ENCODE results near the gene ANKZF1.
A peak's percentile ranks its signal among the peaks of the same experiment; 100 is the strongest.

Gene ANKZF1

GRCh38 chr2:219207884-219208740 is 21.5 kb upstream of the ANKZF1 start:
- DNase-seq, result peak; percentile 19

DNA sequence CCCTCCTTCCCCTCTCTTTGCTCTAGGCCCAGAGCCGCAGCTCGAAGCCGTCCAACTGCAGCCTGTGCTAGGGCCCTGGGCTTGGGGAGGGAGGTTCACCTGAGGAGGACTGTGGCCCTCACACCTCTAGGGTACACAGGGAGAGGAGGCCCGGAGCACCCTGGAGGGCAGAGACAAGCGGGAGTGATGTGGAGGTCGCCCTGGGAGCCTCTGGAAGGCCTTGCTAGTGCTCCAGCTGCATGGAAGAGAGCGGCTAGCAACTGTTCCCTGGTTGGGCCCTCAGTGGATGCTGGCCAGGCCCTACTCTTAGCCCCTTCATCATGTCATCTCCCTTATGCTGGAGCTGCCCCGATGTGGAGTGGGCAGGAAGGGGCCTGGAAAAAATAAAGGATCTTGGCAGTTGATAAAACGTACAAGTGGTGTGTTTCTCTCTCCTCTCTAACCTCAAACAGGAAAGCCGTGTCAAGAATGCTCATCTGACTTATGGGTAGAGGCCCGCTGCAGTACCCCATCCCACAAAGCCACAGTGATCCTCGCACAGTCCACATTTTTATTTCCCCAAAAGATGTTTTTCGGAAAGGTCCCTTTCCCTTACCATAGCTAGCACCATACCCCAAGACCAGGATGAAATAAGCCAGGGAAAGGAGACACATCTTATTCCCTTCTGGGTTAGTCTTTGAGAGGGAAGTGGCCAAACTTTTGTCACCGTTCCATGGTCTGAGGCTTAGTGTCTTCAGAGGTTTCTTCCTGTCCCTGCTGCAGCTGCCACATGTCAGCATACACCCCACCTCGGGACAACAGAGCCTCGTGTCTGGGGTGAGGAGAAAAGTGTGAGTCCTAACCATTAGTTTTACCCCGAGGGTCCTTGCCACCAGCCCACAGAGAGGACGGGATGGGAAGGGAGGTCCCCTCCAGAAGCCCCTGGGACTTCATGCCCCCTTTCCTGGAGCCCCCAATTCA is 20.1 kb upstream of the ANKZF1 start:
- DNase-seq, result no peak

DNA sequence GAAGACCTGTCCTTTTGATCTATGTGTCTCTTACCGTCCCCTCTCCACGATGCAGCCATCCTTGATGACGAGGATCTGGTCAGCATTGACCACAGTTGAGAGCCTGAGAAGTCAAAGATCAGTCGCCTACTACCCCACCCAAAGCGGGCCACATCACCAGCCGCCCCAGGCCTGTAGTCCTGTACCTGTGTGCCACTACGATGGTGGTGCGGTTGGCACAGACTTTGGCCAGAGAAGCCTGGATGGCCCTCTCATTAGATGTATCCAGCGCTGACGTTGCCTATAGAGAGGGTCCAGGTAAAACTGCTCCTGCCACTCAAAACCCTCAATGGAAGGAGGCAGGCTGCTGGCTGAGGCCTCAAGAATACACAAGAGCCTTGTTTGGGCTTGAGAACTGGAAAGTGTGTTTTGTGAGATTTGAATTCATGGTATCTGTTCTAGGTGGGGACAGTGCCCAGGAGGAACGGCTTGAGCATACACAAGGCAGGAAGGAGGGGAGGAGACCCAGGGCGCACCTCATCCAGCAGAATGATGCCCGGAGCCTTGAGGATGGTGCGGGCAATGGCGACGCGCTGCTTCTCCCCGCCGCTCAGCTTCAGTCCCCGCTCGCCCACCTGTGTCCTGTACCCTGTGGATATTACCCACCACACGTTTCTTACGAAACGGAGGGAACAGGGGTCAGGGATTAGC is 19.3 kb upstream of the ANKZF1 start:
- no peak for DNase-seq

GRCh38 chr2:219210886-219211362 is 18.7 kb upstream of the ANKZF1 start:
- no peak for DNase-seq

GRCh38 chr2:219213026-219213415 is 16.6 kb upstream of the ANKZF1 start:
- DNase-seq, result no peak

DNA sequence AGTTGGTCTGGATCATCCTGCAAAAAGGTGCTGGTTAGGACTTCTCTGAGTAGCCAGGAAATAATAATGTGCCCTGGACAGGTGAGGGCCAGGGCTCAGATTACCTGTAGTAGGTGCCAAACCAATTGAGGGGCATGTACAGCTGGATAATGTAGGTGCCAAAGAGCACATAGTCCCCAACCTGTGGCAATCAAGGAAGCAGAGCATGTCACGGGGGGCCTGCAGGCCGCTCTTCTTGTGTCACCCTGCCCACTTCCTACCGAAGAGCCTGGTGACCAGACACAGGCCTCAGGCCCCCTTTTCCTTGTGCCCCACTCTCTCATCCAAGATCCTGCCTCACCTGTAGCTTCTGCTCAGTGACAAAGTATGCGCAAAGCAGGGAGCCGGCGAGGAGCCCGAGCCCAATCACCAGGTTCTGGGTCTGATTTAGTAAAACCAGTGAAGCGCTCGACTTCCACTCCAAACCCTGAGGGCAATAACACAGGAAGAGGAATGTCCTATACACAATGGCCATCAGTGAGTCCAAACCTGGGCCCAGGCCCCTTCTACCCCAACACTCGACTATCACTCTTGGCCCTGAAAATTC is 16.0 kb upstream of the ANKZF1 start:
- DNase-seq, result no peak

DNA sequence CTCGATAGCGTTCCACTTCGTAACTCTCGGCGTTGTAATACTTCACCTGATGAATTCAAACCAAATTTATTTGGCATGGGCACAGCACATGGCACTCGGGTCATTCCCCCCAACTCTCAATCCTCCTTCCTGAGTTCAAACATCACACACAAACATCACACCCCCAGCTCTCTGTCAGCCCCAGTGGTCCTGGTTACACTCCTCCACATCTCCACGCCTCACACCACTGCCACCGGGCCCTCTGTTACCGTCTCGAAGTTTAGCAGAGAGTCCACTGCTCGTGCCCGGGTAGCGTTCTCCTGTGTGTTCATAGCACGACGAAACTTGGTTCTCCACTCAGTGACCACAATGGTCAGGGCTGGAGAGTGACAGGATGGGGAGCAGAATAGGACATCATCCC is 15.5 kb upstream of the ANKZF1 start:
- DNase-seq, result no peak

- no peak for DNase-seq
Observed at GRCh38 chr2:219214786-219215185, 14.8 kb upstream of the ANKZF1 start.

- peak; percentile 13 for DNase-seq
Observed at GRCh38 chr2:219215871-219216534, 13.6 kb upstream of the ANKZF1 start.

- no peak for DNase-seq
Observed at GRCh38 chr2:219216535-219216915, 13.1 kb upstream of the ANKZF1 start.

GRCh38 chr2:219218217-219218731 is 11.3 kb upstream of the ANKZF1 start:
- peak; percentile 86 for DNase-seq

DNA sequence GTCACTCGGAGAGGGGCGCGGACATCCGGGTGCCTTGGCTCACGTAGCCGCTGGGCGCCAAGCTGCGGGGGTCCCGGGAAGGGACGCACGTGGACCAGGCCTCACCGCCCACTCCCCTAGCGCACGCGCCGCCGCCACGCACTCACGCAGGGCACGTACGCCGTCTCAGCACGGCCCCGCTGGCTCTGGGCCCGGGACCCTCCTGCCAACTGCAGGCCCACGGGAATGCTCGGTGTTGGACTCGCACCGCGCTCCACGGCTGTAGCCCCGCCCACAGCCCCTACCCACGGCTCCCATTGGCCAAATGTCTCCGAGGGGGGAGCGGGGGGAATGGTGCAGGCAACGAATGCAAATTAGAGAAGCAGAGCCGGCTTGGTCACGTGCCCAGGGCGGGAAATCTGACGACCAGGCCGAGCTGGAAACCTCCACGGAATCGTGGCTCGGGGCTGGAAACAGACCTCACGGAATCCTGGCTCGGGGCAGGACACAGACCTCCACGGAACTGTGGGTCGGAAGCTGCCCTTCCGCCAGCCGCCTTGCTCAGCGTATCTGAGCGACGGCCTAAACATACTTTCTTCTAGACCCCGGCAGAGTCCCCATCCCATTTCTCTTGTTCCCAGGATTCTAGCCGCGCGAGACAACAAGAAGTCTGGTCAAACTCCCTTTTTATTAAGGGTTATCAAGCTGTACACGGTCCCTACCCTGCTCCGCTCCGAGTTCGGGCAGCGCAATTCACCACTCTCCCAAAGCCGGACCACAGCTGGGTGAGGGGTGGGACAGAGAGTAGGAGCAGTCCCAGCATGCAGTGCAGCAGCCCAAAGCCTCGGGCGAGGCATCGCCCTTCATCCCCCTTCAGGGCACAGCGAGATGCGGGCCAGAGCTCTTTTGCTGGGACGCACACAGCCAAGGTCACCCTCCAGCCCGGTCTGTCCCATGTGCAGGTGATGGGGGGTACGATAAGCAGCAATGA is 10.6 kb upstream of the ANKZF1 start, which contains the start of gene ABCB6:
TSS of gene ABCB6 (minus strand) at position 227 of the 970 bp plus-strand sequence. CDS start 285 bp downstream, outside the sequence.
- peak; percentile 97 for DNase-seq

DNA sequence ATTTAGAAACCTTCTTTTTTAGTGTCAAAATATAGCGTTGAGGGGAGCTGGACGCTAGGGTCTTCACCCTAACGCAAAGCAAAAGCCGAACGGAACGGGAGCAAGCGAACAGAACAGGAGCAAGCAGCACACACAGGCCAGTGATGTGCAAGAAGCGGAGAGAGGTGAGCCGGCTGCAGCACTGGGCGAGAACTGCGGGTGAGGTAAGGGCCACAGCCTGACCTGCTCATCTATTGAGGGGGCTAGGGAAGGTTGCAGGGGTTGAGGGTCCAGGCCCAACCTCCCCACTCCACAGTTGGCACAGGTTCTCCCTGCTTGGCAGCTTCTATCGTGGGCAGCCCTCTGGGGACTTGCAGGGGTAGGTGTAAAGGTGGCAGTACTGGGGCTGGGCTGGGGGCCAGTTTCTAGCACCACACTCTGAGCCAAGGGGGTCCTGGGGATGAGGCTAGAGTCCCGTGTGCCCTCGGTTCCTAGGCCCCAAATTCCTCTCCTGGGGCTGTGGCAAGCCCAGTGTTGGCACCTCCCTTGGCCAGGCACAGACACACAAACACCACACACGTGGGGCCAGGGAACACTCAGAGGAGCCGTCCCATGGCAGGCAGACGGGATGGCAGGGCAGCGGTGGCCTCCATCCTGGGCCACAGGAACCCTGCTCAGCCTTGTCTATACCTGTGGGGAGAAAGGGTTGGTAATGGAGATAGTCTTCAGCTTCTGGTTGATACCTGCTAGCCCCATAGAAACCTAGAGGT is 9.6 kb upstream of the ANKZF1 start:
- no peak for DNase-seq

DNA sequence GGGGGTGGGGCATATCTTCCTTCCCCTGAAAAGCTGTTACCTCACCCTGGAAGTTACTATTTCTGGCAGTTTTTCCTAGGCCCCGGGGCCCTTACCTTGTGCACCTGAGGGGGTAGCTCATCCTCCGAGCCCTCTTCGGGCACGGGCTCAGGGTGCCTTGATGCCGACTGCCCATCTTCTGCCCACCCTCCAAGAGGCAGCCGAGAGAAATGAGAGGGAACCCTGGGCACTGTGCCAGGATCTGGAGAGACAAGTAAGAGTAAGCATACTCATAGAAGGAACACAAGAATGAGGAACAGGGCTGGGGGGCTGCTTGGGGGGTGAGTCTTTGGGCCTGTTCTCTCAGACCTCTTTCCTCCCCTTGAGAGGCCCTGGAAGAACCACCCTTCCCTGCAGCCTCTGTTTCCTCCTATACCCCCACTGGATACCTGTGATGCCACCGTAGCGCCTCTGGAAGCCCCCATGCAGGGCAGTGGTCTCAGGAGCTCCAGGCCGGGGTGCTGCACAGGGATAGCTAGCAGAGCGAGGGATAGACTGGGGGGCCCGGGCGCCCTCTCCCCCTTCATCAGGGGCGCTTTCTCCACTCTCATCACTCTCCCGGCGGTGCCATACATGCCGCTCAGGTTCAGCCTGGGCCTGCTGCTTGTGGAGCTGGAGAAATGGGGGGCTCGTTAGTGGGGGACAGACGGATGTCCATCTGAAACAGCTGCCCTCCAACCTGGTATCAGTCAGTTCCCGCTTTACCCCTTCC is 8.8 kb upstream of the ANKZF1 start:
- DNase-seq, result no peak

DNA sequence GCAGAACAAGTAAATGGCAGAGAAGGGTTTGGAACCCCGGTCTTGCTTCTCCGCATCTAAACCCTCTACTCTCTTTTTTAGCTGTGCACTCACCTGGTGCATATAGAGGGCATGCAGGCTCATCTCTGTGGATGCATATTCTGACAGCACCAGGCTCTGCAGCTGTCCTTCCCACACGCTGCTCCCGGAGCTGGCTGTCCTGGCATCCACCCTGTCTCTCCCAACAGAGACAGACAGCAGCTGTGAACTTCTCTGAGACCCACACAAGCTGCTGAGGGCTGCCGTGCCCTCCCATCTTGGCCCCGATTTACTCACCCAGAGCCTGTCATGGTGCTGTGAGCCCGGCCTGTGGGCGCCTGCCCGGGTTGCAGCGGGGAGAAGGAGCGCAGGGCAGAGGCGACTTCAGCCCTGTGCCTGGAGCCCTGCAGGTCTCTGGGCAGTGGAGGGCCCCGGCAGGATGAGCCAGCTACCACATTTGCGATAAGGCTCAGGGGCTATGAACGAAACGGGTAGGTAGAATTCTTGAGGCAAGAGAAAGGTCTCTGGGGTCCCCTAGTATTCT is 7.6 kb upstream of the ANKZF1 start:
- no peak for DNase-seq

- DNase-seq, result no peak
Observed at GRCh38 chr2:219223831-219224610, 5.6 kb upstream of the ANKZF1 start.

DNA sequence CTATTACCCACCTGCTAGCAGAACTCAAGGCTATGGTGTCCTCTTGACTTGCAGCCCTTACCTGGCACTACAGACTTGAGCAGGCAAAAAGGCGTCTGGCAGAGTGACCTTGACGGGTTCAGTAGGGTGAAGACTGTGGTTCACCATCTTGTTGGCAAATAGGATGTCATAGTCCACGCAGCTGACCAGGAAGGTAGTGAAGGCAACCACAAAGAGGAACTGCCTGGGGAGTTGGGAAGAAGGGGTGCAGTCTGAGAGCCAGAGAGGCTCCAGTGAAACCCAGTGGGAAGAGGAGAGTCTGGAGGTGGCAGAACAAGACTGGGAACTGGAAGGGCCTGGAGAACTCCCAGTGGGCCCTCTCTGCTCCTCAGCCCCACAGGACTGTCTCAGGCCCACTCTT is 4.3 kb upstream of the ANKZF1 start:
- DNase-seq, result no peak

Measured in right kidney (tissue), 1 donor.